Choroid plexus epithelial cell (primary cell): ENCODE results near the gene NPC1L1.

Experiments
- DNase-seq: peaks from one replicate; pipeline ENCODE4 v3.0.0-alpha.2; 2010; ENCODE audit warnings: low read depth
- H3K4me3 ChIP-seq: 2 replicates; pipeline ENCODE4 v1.5.1; 2011; ENCODE audit warnings: low read depth, mild to moderate bottlenecking, control low read depth, low read length, moderate library complexity
- TF ChIP-seq, protein P1 (sequence below): conservative IDR thresholded peaks from 2 replicates; pipeline ENCODE4 v1.5.1; 2011; ENCODE audit warnings: low read depth, mild to moderate bottlenecking, control low read depth, inconsistent platforms, low read length, moderate library complexity

The NPC1L1 gene

GRCh38 chr7:44580945-44581878 lies 40.1 kb upstream of the NPC1L1 start:
- no peak for DNase-seq
- TF ChIP-seq, protein P1, sequence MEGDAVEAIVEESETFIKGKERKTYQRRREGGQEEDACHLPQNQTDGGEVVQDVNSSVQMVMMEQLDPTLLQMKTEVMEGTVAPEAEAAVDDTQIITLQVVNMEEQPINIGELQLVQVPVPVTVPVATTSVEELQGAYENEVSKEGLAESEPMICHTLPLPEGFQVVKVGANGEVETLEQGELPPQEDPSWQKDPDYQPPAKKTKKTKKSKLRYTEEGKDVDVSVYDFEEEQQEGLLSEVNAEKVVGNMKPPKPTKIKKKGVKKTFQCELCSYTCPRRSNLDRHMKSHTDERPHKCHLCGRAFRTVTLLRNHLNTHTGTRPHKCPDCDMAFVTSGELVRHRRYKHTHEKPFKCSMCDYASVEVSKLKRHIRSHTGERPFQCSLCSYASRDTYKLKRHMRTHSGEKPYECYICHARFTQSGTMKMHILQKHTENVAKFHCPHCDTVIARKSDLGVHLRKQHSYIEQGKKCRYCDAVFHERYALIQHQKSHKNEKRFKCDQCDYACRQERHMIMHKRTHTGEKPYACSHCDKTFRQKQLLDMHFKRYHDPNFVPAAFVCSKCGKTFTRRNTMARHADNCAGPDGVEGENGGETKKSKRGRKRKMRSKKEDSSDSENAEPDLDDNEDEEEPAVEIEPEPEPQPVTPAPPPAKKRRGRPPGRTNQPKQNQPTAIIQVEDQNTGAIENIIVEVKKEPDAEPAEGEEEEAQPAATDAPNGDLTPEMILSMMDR, result no peak
- peak overlapping the region; percentile 89 for H3K4me3 ChIP-seq

GRCh38 chr7:44576228-44576627 lies 35.1 kb upstream of the NPC1L1 start:
- H3K4me3 ChIP-seq, result no peak overlapping the region
- no peak for DNase-seq
- TF ChIP-seq, protein P1, result no peak

- no peak overlapping the region for H3K4me3 ChIP-seq
- no peak for DNase-seq
- TF ChIP-seq, protein P1, result no peak
These were observed 33.9 kb upstream of the NPC1L1 start for GRCh38 chr7:44575054-44575453.

- H3K4me3 ChIP-seq, result peak overlapping the region; percentile 97
- DNase-seq, result peak; percentile 14
- TF ChIP-seq, protein P1, result no peak
These were observed 33.2 kb upstream of the NPC1L1 start for GRCh38 chr7:44574287-44574872.

DNA sequence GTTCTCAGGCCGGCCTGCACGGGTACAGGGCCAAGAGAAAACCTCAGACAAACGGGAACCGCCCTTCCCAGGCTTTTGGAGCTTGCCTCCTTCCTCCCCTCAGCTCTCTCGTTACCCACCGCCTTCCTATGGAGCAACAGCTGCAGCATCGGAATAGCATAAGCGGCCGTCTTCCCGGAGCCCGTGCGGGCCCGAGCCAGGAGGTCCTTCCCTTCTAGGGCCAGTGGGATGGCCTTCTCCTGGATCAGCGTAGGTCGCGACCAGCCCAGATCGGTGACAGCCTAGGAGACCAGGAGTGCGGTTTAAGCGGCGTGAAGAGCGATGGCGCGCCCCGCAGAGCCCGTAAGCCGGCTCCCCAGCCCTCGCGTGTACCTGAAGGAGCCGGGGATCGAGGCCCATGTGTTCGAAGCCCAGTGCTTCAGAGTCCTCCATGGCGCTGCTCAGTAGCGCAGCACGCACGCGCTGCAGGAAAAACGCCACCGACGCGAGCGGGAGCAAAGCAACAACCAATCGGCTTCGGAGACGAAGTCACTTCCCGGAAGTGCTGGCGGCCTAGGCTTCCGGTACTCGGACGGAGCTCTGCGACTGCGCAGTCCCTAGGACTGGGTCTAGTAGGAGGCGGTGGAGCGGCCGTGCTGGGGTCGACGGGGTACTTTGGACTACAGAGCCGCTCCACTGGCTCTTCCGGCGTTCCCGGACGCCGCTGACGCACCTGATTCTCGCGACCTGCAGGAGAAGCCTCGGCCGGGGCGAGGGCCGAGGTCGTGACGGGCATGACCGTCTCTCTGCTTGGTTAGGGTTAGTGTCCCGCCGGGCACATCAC lies 32.5 kb upstream of the NPC1L1 start, which contains the start of gene DDX56:
DDX56 (minus strand) TSS at position 445 of the 823 bp plus-strand sequence; CDS start at position 432, 13 bp downstream.
- DNase-seq, result peak; percentile 96
- TF ChIP-seq, protein P1, result no peak
- H3K4me3 ChIP-seq, result peak within 1 kb of the TSS; percentile 97

- H3K4me3 ChIP-seq, result peak overlapping the region; percentile 97
- TF ChIP-seq, protein P1, result no peak
These were observed 31.6 kb upstream of the NPC1L1 start for GRCh38 chr7:44572771-44573170.

More at GRCh38 chr7:44572771-44573170, 31.6 kb upstream of the NPC1L1 start:
- no peak for DNase-seq
